Smooth muscle cell (in vitro differentiated cells): ENCODE results near the gene ENPP7. TPM values are rescaled to one million over a fixed set of nuclear protein-coding genes. Genes with fewer than 3 reads are reported as not detected.

ENCODE experiments used
- DNase-seq: peaks from one replicate; lab custom pipeline; 2025; ENCODE audit not compliant: unreplicated experiment; lab: John Stamatoyannopoulos, UW
- H2AFZ ChIP-seq: fragments of 200-600 bp; sonication (generic); 2 replicates; pipeline ENCODE4 v1.6.0; 2016; ENCODE audit warnings: antibody characterized with exemption, low read depth, mild to moderate bottlenecking
- H3F3A ChIP-seq: fragments of 200-600 bp; sonication (generic); 2 replicates; pipeline ENCODE4 v1.6.0; 2017; ENCODE audit warnings: antibody characterized with exemption, low read depth
- H3K27ac ChIP-seq: fragments of 200-600 bp; sonication (generic); 2 replicates; pipeline ENCODE4 v1.5.1; 2016; ENCODE audit warnings: low read depth, mild to moderate bottlenecking
- H3K27me3 ChIP-seq: fragments of 200-600 bp; sonication (generic); 2 replicates; pipeline ENCODE4 v1.6.1; 2016; ENCODE audit warnings: low read depth, mild to moderate bottlenecking
- H3K36me3 ChIP-seq: fragments of 200-600 bp; sonication (generic); 2 replicates; pipeline ENCODE4 v1.5.1; 2016; ENCODE audit warnings: low read depth
- H3K4me1 ChIP-seq: fragments of 200-600 bp; sonication (generic); 2 replicates; pipeline ENCODE4 v1.5.1; 2016; ENCODE audit warnings: low read depth
- H3K4me2 ChIP-seq: fragments of 200-600 bp; sonication (generic); 2 replicates; pipeline ENCODE4 v1.6.0; 2016; ENCODE audit warnings: mild to moderate bottlenecking
- H3K4me3 ChIP-seq: fragments of 200-600 bp; sonication (generic); 2 replicates; pipeline ENCODE4 v1.5.1; 2016; ENCODE audit warnings: mild to moderate bottlenecking
- H3K79me2 ChIP-seq: fragments of 200-600 bp; sonication (generic); 2 replicates; pipeline ENCODE4 v1.6.0; 2016; ENCODE audit warnings: low read depth, mild to moderate bottlenecking
- H3K9ac ChIP-seq: fragments of 200-600 bp; sonication (generic); 2 replicates; pipeline ENCODE4 v1.6.0; 2016; ENCODE audit warnings: low read depth
- H3K9me3 ChIP-seq: fragments of 200-600 bp; sonication (generic); replicated peaks from 2 replicates; pipeline ENCODE4 v1.5.1; 2016; ENCODE audit warnings: low read depth
- H4K20me1 ChIP-seq: fragments of 200-600 bp; sonication (generic); 2 replicates; pipeline ENCODE4 v1.6.0; 2016; ENCODE audit warnings: low read depth
- CTCF ChIP-seq: fragments of 200-600 bp; sonication (generic); IDR thresholded peaks from 2 replicates; pipeline ENCODE4 v1.5.1; 2017; ENCODE audit warnings: borderline replicate concordance, mild to moderate bottlenecking, antibody characterized with exemption; ENCODE audit not compliant: insufficient read depth, poor library complexity, severe bottlenecking
- WGBS: methylation state at CpG from one replicate; pipeline ENCODE4 v1.1.7; 2016; ENCODE audit warnings: low lambda C conversion rate; 5-methylcytosine and 5-hydroxymethylcytosine counted together
- polyA plus RNA-seq: library from polyadenylated mRNA; unstranded; fragments of >200 nt; fragmentation: Nextera tagmentation; extraction: Ambion mirVana; gene quantifications from 2 replicates; pipeline ENCODE4 v1.2.1, GENCODE V29; 2016
- total RNA-seq: library from RNA; depleted of rRNA; stranded (reverse); fragments of >200 nt; gene quantifications from 2 replicates; pipeline ENCODE4 v1.2.3, GENCODE V29; 2014

Gene ENPP7
- total and polyA plus RNA-seq, 2 experiments from 2014 or later = not detected

GRCh38 chr17:79698146-79698846 is 32.4 kb upstream of the ENPP7 start:
- H3K9me3 ChIP-seq = no peaks in the 10 kb centered on the region
- no peak for DNase-seq
- peaks cover 5% of the 10 kb centered on the region for H3K4me1 ChIP-seq
- H3K79me2 ChIP-seq = no peaks in the 10 kb centered on the region
- no peak overlapping the region for H3K4me3 ChIP-seq
- H3K27ac ChIP-seq = no peak overlapping the region
- no peaks in the 10 kb centered on the region for H4K20me1 ChIP-seq
- no peak for TF ChIP-seq CTCF
- H3K9ac ChIP-seq = no peak overlapping the region
- no peaks in the 10 kb centered on the region for H3K27me3 ChIP-seq
- no peak overlapping the region for H2AFZ ChIP-seq
- H3K36me3 ChIP-seq = no peaks in the 10 kb centered on the region
- H3F3A ChIP-seq = no peaks in the 10 kb centered on the region
- no peak overlapping the region for H3K4me2 ChIP-seq
- WGBS = 66% methylated on average over 15 of the region's 15 CpGs

- Histone ChIP-seq H3K4me3 (no peak overlapping the region), H3K27ac (no peak overlapping the region), H3K9me3 (no peaks in the 10 kb centered on the region), H3K36me3 (no peaks in the 10 kb centered on the region), H3K79me2 (no peaks in the 10 kb centered on the region), H2AFZ (no peak overlapping the region), H3F3A (no peaks in the 10 kb centered on the region), H3K4me2 (no peak overlapping the region), H3K9ac (no peak overlapping the region), H3K27me3 (no peaks in the 10 kb centered on the region), H4K20me1 (no peaks in the 10 kb centered on the region), H3K4me1 (peaks cover 5% of the 10 kb centered on the region)
- no peak for TF ChIP-seq CTCF
- DNase-seq = no peak
- WGBS = 82% methylated on average over 11 of the region's 12 CpGs
Measured at GRCh38 chr17:79699386-79700036, 31.2 kb upstream of the ENPP7 start.

- Histone ChIP-seq H3K79me2 (no peaks in the 10 kb centered on the region), H3K27ac (no peak overlapping the region), H3K4me1 (peaks cover 5% of the 10 kb centered on the region), H3K9me3 (no peaks in the 10 kb centered on the region), H3K9ac (no peak overlapping the region), H3K36me3 (no peaks in the 10 kb centered on the region), H2AFZ (no peak overlapping the region), H3F3A (no peaks in the 10 kb centered on the region), H4K20me1 (no peaks in the 10 kb centered on the region), H3K27me3 (no peaks in the 10 kb centered on the region), H3K4me3 (no peak overlapping the region), H3K4me2 (no peak overlapping the region)
- DNase-seq = no peak
- 71% methylated on average over 5 of the region's 5 CpGs for WGBS
- no peak for TF ChIP-seq CTCF
Measured at GRCh38 chr17:79700592-79700991, 30.2 kb upstream of the ENPP7 start.
